Neural cell (in vitro differentiated cells): ENCODE results near the gene CHST2. TPM values are rescaled to one million over a fixed set of nuclear protein-coding genes. Genes with fewer than 3 reads are reported as not detected.

ENCODE experiments used
- H2AFZ ChIP-seq: fragments of 200-600, 300-800 bp; sonication (generic), shearing (Covaris generic); 2 replicates; pipeline ENCODE4 v1.6.0; 2014; ENCODE audit warnings: low read depth, mild to moderate bottlenecking, antibody characterized with exemption, low read length, moderate library complexity
- H3F3A ChIP-seq: fragments of 200-600 bp; shearing (Covaris generic); 2 replicates; pipeline ENCODE4 v1.6.1; 2016; ENCODE audit warnings: mild to moderate bottlenecking, moderate library complexity, mixed read lengths, antibody characterized with exemption, low read length; ENCODE audit not compliant: insufficient read depth, poor library complexity, severe bottlenecking
- H3K27ac ChIP-seq: fragments of 200-600, 300-800 bp; sonication (generic), shearing (Covaris generic); 2 replicates; pipeline ENCODE4 v1.5.1; 2014; ENCODE audit warnings: mild to moderate bottlenecking, low read length, moderate library complexity
- H3K27me3 ChIP-seq: fragments of 300-800, 200-600 bp; sonication (generic), shearing (Covaris generic); 2 replicates; pipeline ENCODE4 v1.6.0; 2014; ENCODE audit warnings: mild to moderate bottlenecking, low read depth, low read length, moderate library complexity; ENCODE audit not compliant: insufficient read depth
- H3K36me3 ChIP-seq: fragments of 300-800, 200-600 bp; sonication (generic), shearing (Covaris generic); 2 replicates; pipeline ENCODE4 v1.5.1; 2014; ENCODE audit warnings: mild to moderate bottlenecking, antibody characterized with exemption, low read length, moderate library complexity; ENCODE audit not compliant: insufficient read depth
- H3K4me2 ChIP-seq: fragments of 300-800, 200-600 bp; sonication (generic), shearing (Covaris generic); 2 replicates; pipeline ENCODE4 v1.6.0; 2014; ENCODE audit warnings: mild to moderate bottlenecking, low read length
- H3K4me3 ChIP-seq: fragments of 300-800, 200-600 bp; sonication (generic), shearing (Covaris generic); 2 replicates; pipeline ENCODE4 v1.5.1; 2014; ENCODE audit warnings: mild to moderate bottlenecking, low read length, moderate library complexity
- H3K79me2 ChIP-seq: fragments of 200-600 bp; shearing (Covaris generic); replicated peaks from 2 replicates; pipeline ENCODE4 v1.6.0; 2014; ENCODE audit warnings: mild to moderate bottlenecking, low read length, moderate library complexity; ENCODE audit not compliant: insufficient read depth
- H3K9ac ChIP-seq: fragments of 300-800, 200-600 bp; sonication (generic), shearing (Covaris generic); 2 replicates; pipeline ENCODE4 v1.6.1; 2016; ENCODE audit warnings: mild to moderate bottlenecking, low read length, mixed read lengths
- H3K9me2 ChIP-seq: fragments of 200-600 bp; shearing (Covaris generic); 2 replicates; pipeline ENCODE4 v1.6.1; 2016; ENCODE audit warnings: mild to moderate bottlenecking, low read length, mixed read lengths; ENCODE audit not compliant: insufficient read depth
- H3K9me3 ChIP-seq: fragments of 200-600, 300-800 bp; sonication (generic), shearing (Covaris generic); 2 replicates; pipeline ENCODE4 v1.6.1; 2016; ENCODE audit warnings: mild to moderate bottlenecking, mixed run types, low read length, moderate library complexity, mixed read lengths
- H4K20me1 ChIP-seq: fragments of 200-600 bp; shearing (Covaris generic); 2 replicates; pipeline ENCODE4 v1.6.1; 2016; ENCODE audit warnings: mild to moderate bottlenecking, mixed run types; ENCODE audit not compliant: insufficient read depth
- EP300 ChIP-seq: fragments of 450-650 bp; conservative IDR thresholded peaks from 2 replicates; pipeline ENCODE4 v1.6.1; 2014; ENCODE audit warnings: antibody characterized with exemption, mild to moderate bottlenecking, moderate library complexity; ENCODE audit not compliant: poor library complexity, severe bottlenecking
- EZH2 ChIP-seq: fragments of 200-600, 300-800 bp; shearing (Covaris generic), sonication (generic); IDR thresholded peaks from 2 replicates; pipeline ENCODE4 v1.6.1; 2014; ENCODE audit warnings: antibody characterized with exemption, low read length, borderline replicate concordance, mild to moderate bottlenecking; ENCODE audit not compliant: insufficient read depth, poor library complexity, severe bottlenecking
- MXI1 ChIP-seq: fragments of 450-650 bp; conservative IDR thresholded peaks from 2 replicates; pipeline ENCODE4 v1.6.1; 2014; ENCODE audit warnings: antibody characterized with exemption, mild to moderate bottlenecking; ENCODE audit not compliant: poor library complexity, severe bottlenecking
- POLR2AphosphoS5 ChIP-seq: IDR thresholded peaks from 2 replicates; pipeline ENCODE4 v1.6.1; 2012
- RAD21 ChIP-seq: fragments of 450-650 bp; conservative IDR thresholded peaks from 2 replicates; pipeline ENCODE4 v1.6.1; 2014; ENCODE audit warnings: antibody characterized with exemption, mild to moderate bottlenecking, moderate library complexity
- SMC3 ChIP-seq: fragments of 450-650 bp; conservative IDR thresholded peaks from 2 replicates; pipeline ENCODE4 v1.6.1; 2014; ENCODE audit warnings: antibody characterized with exemption, mild to moderate bottlenecking, moderate library complexity; ENCODE audit not compliant: poor library complexity
- TAF1 ChIP-seq: IDR thresholded peaks from 2 replicates; pipeline ENCODE4 v1.6.1; 2012; ENCODE audit warnings: low read depth
- polyA plus RNA-seq: library from polyadenylated mRNA; depleted of rRNA; stranded (reverse); fragments of >200 nt; gene quantifications from 2 replicates; pipeline ENCODE4 v1.2.3, GENCODE V29; 2014
- TF ChIP-seq, protein P1 (sequence below): IDR thresholded peaks from 2 replicates; pipeline ENCODE4 v1.6.1; 2012; ENCODE audit warnings: borderline replicate concordance
- TF ChIP-seq, protein P2 (sequence below): fragments of 450-650 bp; IDR thresholded peaks from 2 replicates; pipeline ENCODE4 v1.5.1; 2014; ENCODE audit warnings: antibody characterized with exemption, mild to moderate bottlenecking, moderate library complexity; ENCODE audit not compliant: poor library complexity, severe bottlenecking

Gene CHST2
- polyA plus RNA-seq, 1 donor from 2014 or later, result 5.0 TPM

DNA sequence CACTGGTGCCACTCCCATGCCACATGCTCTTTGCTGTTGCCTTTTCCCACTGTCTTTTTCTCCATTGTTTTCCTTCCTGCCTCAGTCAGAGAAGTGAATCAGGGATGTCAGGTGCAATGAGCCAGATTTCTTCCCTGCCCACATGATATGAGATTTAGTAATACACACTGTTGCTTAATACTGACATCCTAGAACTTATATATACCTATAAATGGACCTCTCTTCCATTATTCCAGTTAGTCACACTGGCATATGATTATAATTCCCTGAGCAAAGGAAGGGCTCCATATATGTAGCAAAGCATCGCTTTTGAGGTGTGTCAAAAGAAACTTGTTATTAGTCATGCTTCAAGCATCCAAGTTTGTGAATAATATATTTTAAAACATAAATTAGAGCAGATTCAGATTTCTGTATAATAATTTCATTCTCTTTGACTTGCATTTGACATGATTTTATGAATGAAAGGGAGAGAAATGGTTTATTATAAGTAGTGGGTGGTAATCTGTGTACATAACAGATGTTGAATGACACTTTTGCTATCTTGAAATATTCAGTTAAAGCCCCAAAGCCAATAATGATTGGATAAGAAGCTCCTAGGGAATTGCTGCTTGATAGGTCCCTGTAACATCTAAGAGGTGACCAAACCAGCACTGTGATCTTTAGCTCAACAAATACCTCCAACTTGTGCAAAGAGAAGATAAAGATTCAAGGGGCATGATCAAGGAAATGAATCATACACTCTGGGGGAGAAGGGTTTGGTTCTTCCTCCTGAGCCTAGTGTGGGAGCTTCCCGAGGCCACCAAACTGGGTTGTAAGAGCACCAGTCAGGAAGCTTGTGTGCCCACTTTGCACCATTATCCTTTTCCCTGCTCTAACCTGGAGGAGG, 48.6 kb downstream of the CHST2 start:
- Histone ChIP-seq H3K79me2 (no peaks in the 10 kb centered on the region), H2AFZ (no peak overlapping the region), H3K9me3 (peaks cover 5% of the 10 kb centered on the region), H3K27ac (no peak overlapping the region), H3F3A (no peaks in the 10 kb centered on the region), H3K9ac (no peak overlapping the region), H3K9me2 (no peaks in the 10 kb centered on the region), H3K27me3 (no peaks in the 10 kb centered on the region), H3K4me3 (no peak overlapping the region), H3K36me3 (no peaks in the 10 kb centered on the region), H4K20me1 (no peaks in the 10 kb centered on the region), H3K4me2 (no peak overlapping the region)
- TF ChIP-seq RAD21 (no peak), SMC3 (no peak), POLR2AphosphoS5 (no peak), TAF1 (no peak)

DNA sequence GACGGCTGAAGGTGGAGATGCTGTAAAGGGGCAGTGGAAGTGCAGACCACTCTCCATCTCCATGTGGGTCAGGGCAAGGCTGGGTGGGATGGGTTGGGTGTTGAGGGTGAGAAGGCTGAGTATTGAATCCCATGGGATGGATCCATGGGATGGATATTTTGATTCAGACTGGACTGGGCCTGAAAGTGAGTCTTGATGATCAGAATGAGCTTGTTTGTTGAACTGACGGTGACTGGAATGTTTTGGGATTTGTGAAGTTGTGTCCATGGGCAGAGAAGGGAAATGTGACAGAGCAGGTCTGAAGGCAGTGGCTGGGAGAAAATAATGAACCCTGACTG, 49.3 kb downstream of the CHST2 start:
- Histone ChIP-seq H4K20me1 (no peaks in the 10 kb centered on the region), H3K4me2 (no peak overlapping the region)
- no peak for TF ChIP-seq POLR2AphosphoS5
- TF ChIP-seq SMC3, result no peak
- TF ChIP-seq, protein P1, sequence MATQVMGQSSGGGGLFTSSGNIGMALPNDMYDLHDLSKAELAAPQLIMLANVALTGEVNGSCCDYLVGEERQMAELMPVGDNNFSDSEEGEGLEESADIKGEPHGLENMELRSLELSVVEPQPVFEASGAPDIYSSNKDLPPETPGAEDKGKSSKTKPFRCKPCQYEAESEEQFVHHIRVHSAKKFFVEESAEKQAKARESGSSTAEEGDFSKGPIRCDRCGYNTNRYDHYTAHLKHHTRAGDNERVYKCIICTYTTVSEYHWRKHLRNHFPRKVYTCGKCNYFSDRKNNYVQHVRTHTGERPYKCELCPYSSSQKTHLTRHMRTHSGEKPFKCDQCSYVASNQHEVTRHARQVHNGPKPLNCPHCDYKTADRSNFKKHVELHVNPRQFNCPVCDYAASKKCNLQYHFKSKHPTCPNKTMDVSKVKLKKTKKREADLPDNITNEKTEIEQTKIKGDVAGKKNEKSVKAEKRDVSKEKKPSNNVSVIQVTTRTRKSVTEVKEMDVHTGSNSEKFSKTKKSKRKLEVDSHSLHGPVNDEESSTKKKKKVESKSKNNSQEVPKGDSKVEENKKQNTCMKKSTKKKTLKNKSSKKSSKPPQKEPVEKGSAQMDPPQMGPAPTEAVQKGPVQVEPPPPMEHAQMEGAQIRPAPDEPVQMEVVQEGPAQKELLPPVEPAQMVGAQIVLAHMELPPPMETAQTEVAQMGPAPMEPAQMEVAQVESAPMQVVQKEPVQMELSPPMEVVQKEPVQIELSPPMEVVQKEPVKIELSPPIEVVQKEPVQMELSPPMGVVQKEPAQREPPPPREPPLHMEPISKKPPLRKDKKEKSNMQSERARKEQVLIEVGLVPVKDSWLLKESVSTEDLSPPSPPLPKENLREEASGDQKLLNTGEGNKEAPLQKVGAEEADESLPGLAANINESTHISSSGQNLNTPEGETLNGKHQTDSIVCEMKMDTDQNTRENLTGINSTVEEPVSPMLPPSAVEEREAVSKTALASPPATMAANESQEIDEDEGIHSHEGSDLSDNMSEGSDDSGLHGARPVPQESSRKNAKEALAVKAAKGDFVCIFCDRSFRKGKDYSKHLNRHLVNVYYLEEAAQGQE, result no peak

DNA sequence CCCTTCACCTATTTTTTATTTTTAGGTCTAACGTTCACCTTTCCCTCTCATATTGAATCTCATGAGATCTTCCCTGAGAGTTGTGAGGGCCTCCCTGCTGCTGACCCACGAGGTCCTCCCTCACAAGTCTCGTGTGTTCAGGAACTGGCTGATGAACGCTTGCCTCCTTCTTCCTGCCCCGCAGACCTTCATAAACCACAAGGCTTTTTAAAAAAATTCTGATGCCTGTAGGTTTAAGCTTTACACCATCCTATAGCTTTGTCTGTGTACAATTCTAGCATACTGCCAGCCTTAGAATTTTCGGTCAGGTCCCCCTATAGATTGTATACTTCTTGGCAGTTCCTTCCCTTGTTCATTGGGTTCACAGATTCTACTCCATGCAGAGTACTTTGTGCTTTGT, 50.5 kb downstream of the CHST2 start:
- H2AFZ ChIP-seq, result no peak overlapping the region
- H3K27me3 ChIP-seq, result no peaks in the 10 kb centered on the region
- no peaks in the 10 kb centered on the region for H4K20me1 ChIP-seq
- no peaks in the 10 kb centered on the region for H3K79me2 ChIP-seq
- no peaks in the 10 kb centered on the region for H3K36me3 ChIP-seq
- H3K9me3 ChIP-seq, result peaks cover 5% of the 10 kb centered on the region
- TF ChIP-seq SMC3, result no peak
- no peak for TF ChIP-seq POLR2AphosphoS5
- TF ChIP-seq EZH2, result no peak
- TF ChIP-seq, protein P1, result no peak
- no peak for TF ChIP-seq MXI1
- TF ChIP-seq EP300, result no peak
- TF ChIP-seq TAF1, result no peak
- TF ChIP-seq, protein P2, sequence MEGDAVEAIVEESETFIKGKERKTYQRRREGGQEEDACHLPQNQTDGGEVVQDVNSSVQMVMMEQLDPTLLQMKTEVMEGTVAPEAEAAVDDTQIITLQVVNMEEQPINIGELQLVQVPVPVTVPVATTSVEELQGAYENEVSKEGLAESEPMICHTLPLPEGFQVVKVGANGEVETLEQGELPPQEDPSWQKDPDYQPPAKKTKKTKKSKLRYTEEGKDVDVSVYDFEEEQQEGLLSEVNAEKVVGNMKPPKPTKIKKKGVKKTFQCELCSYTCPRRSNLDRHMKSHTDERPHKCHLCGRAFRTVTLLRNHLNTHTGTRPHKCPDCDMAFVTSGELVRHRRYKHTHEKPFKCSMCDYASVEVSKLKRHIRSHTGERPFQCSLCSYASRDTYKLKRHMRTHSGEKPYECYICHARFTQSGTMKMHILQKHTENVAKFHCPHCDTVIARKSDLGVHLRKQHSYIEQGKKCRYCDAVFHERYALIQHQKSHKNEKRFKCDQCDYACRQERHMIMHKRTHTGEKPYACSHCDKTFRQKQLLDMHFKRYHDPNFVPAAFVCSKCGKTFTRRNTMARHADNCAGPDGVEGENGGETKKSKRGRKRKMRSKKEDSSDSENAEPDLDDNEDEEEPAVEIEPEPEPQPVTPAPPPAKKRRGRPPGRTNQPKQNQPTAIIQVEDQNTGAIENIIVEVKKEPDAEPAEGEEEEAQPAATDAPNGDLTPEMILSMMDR, result no peak
- no peak for TF ChIP-seq RAD21
- no peak overlapping the region for H3K9ac ChIP-seq
- H3K4me3 ChIP-seq, result no peak overlapping the region
- no peaks in the 10 kb centered on the region for H3K9me2 ChIP-seq
- no peak overlapping the region for H3K27ac ChIP-seq
- H3F3A ChIP-seq, result no peaks in the 10 kb centered on the region
- H3K4me2 ChIP-seq, result no peak overlapping the region

More for the DNA sequence above, 49.3 kb downstream of the CHST2 start:
- Histone ChIP-seq H3F3A (no peaks in the 10 kb centered on the region), H3K9me3 (peaks cover 5% of the 10 kb centered on the region), H2AFZ (no peak overlapping the region), H3K4me3 (no peak overlapping the region), H3K9me2 (no peaks in the 10 kb centered on the region), H3K27me3 (no peaks in the 10 kb centered on the region), H3K9ac (no peak overlapping the region), H3K36me3 (no peaks in the 10 kb centered on the region), H3K79me2 (no peaks in the 10 kb centered on the region), H3K27ac (no peak overlapping the region)
